NCI-H82 treated with DMSO at 0.1 percent for 48 hours (cell line): ENCODE data around the gene NUCB2.

Experiments
- DNase-seq: peaks from one replicate; lab custom pipeline; 2025; ENCODE audit not compliant: unreplicated experiment; lab: John Stamatoyannopoulos, UW

Gene NUCB2

GRCh38 chr11:17379383-17380180, 103.0 kb downstream of the NUCB2 start:
- no peak for DNase-seq

- DNase-seq = no peak
Measured at GRCh38 chr11:17381156-17381555, 104.6 kb downstream of the NUCB2 start.
